Small intestine (tissue), 7 donors: ENCODE data around the gene ZDHHC6. TPM values are rescaled to one million over a fixed set of nuclear protein-coding genes. Genes with fewer than 3 reads are reported as not detected.

ENCODE experiments used
- DNase-seq, 2 donors: peaks; one replicate each; pipeline versions ENCODE4 v3.0.0 to v3.0.0-alpha.2; 2013
- FAIRE-seq: peaks from 2 replicates; lab custom pipeline; 2012; peaks lifted over from hg19 to GRCh38; lab: Jason Lieb, UNC
- H3K27ac ChIP-seq, 3 donors: one replicate each; pipeline ENCODE4 v1.5.1; 2013; ENCODE audit warnings: low read length in 2 of 3, mild to moderate bottlenecking in 2 of 3, control low read depth in 1 of 3, inconsistent platforms in 1 of 3, low read depth in 1 of 3, moderate library complexity in 1 of 3
- H3K27me3 ChIP-seq, 3 donors: one replicate each; pipeline ENCODE4 v1.6.1; 2013; ENCODE audit warnings: low read length in 3 of 3, inconsistent platforms in 1 of 3; ENCODE audit not compliant: control insufficient read depth in 3 of 3, insufficient read depth in 3 of 3
- H3K36me3 ChIP-seq, 3 donors: one replicate each; pipeline ENCODE4 v1.6.1; 2013; ENCODE audit warnings: low read length in 3 of 3, inconsistent platforms in 1 of 3, low read depth in 1 of 3, mild to moderate bottlenecking in 1 of 3, moderate library complexity in 1 of 3; ENCODE audit not compliant: control insufficient read depth in 3 of 3, insufficient read depth in 2 of 3
- H3K4me1 ChIP-seq, 3 donors: one replicate each; pipeline ENCODE4 v1.6.1; 2013; ENCODE audit warnings: low read length in 2 of 3, inconsistent platforms in 1 of 3, low read depth in 1 of 3, mild to moderate bottlenecking in 1 of 3, moderate library complexity in 1 of 3; ENCODE audit not compliant: control insufficient read depth in 3 of 3, insufficient read depth in 2 of 3
- H3K4me3 ChIP-seq, 3 donors: one replicate each; pipeline ENCODE4 v1.5.1; 2013; ENCODE audit warnings: low read length in 3 of 3, control low read depth in 1 of 3, inconsistent platforms in 1 of 3, low read depth in 1 of 3, mild to moderate bottlenecking in 1 of 3, moderate library complexity in 1 of 3
- H3K9me3 ChIP-seq, 2 donors: one replicate each; pipeline ENCODE4 v1.6.1; 2013; ENCODE audit warnings: low read depth in 1 of 2, low read length in 1 of 2; ENCODE audit not compliant: control insufficient read depth in 2 of 2, insufficient read depth in 1 of 2
- WGBS, 3 donors: extraction: QIAGEN DNeasy Blood & Tissue Kit; methylation state at CpG; one replicate each; pipeline ENCODE4 v1.1.7; 2013; 5-methylcytosine and 5-hydroxymethylcytosine counted together
- polyA plus RNA-seq, 4 donors: library from polyadenylated mRNA; stranded (reverse) in 3 of 4; unstranded in 1 of 4; fragments of 200-250 nt in 3 of 4; fragments of 120-200 nt in 1 of 4; gene quantifications; one replicate each; pipeline versions ENCODE4 v1.2.1 to v1.2.3, GENCODE V29; 2013
- donor health status: healthy with polysubstance abuse.
- donor health status: control.
- donor health status: control.
- donor health status: Bipolar disorder and iron deficiency.
- donor health status: healthy.

ZDHHC6 gene
- polyA plus RNA-seq, 4 donors = 39.1 to 79.8 (median 50.7) TPM

DNA sequence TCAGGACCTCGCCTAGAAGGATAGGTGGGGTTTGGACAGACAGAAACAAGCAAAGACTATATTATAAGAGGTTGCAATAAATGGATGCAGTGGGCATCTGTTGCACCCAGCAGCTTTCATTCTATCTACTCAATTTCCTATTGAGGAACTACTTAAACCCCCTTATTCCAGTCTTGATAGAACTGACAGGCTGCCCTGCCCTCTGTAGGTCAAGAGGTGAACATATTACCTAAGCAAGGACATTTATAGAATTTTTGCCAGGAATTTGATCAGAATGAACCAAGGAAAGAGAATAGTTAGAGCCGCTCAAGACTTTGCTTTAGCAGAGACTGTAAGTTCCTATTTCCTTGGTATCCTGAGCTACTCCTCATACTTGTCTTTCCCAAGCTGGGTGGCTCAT lies 9.8 kb upstream of the ZDHHC6 start:
- H3K27ac ChIP-seq = no peak overlapping the region
- H3K27me3 ChIP-seq = no peaks in the 10 kb centered on the region
- peaks cover 0 to 4% (median 2%) of the 10 kb centered on the region in 3 donors for H3K36me3 ChIP-seq
- no peaks in the 10 kb centered on the region for H3K4me1 ChIP-seq
- WGBS, 3 donors = 93 to 98% (median 97%) methylated on average over 2 of the region's 2 CpGs
- no peak for FAIRE-seq
- DNase-seq = no peak
- H3K9me3 ChIP-seq = no peaks in the 10 kb centered on the region
- H3K4me3 ChIP-seq = no peak overlapping the region

DNA sequence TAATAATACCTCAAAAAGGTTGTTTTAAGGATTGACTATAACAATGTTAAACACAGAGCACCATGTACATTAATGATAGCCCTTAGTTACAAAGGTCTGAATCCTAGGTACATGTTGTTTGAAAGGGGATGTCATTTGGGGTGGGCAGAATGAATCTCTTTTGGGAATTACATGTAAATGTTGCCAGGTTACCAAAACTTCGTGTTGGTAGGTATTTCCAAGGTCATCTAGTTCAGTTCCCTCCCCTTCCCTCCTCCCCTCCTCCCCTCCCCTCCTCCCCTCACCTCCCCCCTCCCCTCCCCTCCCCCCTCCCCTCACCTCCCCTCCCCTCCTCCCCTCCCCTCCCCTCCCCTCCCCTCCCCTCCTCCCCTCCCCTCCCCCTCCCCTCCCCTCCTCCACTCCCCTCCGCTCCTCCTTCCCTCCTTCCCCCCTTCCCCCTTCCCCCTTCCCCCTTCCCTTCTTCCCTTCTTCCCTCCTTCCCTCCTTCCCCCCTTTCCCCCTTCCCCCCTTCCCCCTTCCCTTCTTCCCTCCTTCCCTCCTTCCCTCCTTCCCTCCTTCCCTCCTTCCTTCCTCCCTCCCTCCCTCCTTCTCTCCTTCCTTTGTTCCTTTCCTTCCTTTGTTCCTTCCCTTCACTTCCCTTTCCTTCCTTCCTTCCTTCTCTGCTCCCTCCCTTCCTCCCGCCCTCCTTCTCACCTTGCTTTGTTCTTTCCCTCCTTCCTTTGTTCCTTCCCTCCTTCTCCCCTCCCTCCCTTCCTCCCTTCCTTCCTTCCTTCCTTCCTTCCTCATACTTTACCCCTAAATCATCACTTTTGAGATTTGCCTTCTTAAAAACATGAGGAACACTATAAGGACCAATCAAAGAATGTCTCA lies 8.4 kb upstream of the ZDHHC6 start:
- H3K9me3 ChIP-seq = no peaks in the 10 kb centered on the region
- DNase-seq (no peak), FAIRE-seq (no peak)
- whole genome bisulfite sequencing, 3 donors = 58 to 74% (median 60%) methylated on average over 2 of the region's 3 CpGs
- no peaks in the 10 kb centered on the region for H3K4me1 ChIP-seq
- no peaks in the 10 kb centered on the region for H3K36me3 ChIP-seq
- H3K27ac ChIP-seq = no peak overlapping the region
- no peaks in the 10 kb centered on the region for H3K27me3 ChIP-seq
- no peak overlapping the region for H3K4me3 ChIP-seq

GRCh38 chr10:112448888-112449287 lies 2.2 kb upstream of the ZDHHC6 start:
- no peak for DNase-seq
- Histone ChIP-seq H3K4me3 (no peak overlapping the region), H3K27me3 (no peaks in the 10 kb centered on the region), H3K36me3 (peaks cover 0 to 3% (median 0%) of the 10 kb centered on the region in 3 donors), H3K4me1 (peaks cover 2 to 8% (median 2%) of the 10 kb centered on the region in 3 donors), H3K9me3 (no peaks in the 10 kb centered on the region), H3K27ac (no peak overlapping the region)
- no peak for FAIRE-seq
- WGBS, 3 donors = 84 to 91% (median 89%) methylated on average over 4 of the region's 4 CpGs

DNA sequence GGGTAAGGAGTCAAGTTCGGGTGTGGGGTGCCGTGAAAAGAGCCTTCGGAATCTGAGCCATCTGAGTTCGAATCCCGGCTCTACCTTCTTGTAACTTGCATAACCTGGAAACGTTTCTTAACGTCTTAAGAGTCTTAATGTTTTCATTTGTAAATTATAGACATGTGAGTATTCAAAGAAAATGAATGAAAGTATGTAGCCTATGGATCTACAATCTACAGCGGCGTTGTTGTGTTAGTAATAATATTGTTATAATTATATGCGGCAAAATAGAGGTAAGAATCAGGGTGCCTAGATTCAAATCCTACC lies 860 bp upstream of the ZDHHC6 start:
- DNase-seq (no peak), FAIRE-seq (no peak)
- Histone ChIP-seq H3K27ac (peak overlapping the region in 2 of 3 donors; percentile 85 to 87), H3K4me3 (peak overlapping the region; percentile 76 to 94 (median 83)), H3K27me3 (no peaks in the 10 kb centered on the region), H3K4me1 (peaks cover 2 to 8% (median 2%) of the 10 kb centered on the region in 3 donors), H3K9me3 (no peaks in the 10 kb centered on the region), H3K36me3 (peaks cover 0 to 3% (median 0%) of the 10 kb centered on the region in 3 donors)
- WGBS, 3 donors = 1 to 3% (median 1%) methylated on average over 10 of the region's 10 CpGs

DNA sequence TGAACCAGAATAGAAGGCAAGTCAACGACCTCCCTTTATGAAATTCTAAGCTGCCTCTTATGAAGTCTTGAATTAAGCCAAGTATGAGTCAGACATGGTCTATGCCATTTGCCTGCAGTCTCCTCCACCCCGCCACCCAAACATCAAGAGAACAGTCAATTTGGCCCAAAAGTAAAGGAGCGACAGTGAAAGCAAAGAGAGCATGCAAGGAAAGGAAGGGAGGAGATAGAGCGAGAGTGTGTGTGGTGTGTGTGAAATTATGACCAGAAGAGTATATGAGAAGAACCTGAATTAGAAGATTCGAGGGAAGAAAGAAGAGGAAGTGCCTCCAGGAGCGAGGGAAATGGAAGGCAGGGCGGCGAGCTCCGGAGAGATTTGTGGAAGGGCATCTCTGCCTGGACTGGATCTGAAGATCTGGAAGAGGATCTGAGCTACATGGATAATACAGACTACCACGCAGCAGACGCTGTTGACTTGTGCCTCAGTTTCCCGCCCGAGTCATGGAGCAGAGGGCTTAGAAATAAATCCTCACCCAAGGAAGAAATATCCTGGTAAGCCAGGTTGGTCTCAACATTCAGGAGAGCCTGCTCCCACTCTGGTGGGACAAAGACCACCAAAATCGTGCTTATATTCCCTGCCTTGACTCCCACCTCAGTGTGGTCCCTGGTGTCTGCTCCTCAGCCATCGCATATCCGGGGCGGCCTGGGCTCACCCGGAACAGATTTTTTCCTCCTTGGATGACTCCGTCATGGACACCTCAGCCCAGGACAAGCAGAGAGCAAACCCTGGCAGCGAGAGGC lies 459 bp downstream of the ZDHHC6 start:
- peak overlapping the region; percentile 83 to 87 (median 85) for H3K27ac ChIP-seq
- no peaks in the 10 kb centered on the region for H3K9me3 ChIP-seq
- 1 to 4% (median 1%) methylated on average over 20 of the region's 20 CpGs for WGBS, 3 donors
- H3K4me1 ChIP-seq = peaks cover 2 to 8% (median 4%) of the 10 kb centered on the region in 3 donors
- H3K36me3 ChIP-seq = peaks cover 0 to 6% (median 0%) of the 10 kb centered on the region in 3 donors
- H3K27me3 ChIP-seq = no peaks in the 10 kb centered on the region
- no peak for FAIRE-seq
- peak in 1 of 2 donors; percentile 24 for DNase-seq
- H3K4me3 ChIP-seq = peak overlapping the region; percentile 76 to 94 (median 83)

DNA sequence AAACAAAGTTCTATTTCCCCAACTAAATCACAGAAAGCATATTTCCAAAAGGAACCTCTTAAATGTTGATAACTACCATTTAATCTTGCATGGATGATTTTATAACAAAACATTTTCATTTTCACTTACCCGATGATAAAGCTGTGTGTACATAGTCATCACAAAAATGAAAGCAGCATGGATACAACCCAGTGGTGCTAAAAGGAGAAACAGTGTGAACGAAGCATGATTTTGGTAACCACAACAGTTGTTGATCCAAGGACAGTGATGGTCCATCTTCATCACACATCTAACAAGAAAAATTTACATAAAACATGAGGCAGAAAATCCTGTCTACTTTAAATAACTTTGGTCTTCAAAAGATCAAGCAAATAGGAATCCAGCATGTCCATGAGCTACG lies 4.7 kb downstream of the ZDHHC6 start:
- H3K4me1 ChIP-seq = peaks cover 8 to 13% (median 11%) of the 10 kb centered on the region in 3 donors
- 31 to 46% (median 32%) methylated on average over 3 of the region's 3 CpGs for WGBS, 3 donors
- peaks cover 0 to 19% (median 3%) of the 10 kb centered on the region in 3 donors for H3K36me3 ChIP-seq
- no peak overlapping the region for H3K4me3 ChIP-seq
- H3K9me3 ChIP-seq = no peaks in the 10 kb centered on the region
- H3K27me3 ChIP-seq = no peaks in the 10 kb centered on the region
- no peak overlapping the region for H3K27ac ChIP-seq
- FAIRE-seq (no peak), DNase-seq (no peak)

DNA sequence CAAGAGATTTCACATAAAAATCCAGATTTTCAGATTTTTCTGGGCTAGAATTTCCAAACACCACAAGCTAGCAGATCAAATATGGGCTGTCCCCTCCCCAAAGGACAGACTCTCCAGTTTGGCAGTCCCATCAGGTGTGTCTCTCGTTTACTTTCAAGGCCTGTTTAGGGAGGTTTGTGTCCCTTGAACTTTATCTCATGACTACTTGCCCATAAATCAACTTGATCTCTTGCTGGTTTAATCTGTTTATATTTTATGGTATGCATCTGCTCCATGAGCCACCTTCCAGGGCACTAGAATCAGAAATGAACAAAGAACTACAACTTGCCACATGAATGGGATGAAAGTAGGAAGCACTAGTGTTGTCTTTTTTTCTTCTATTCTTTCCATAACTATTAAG lies 5.2 kb downstream of the ZDHHC6 start:
- peaks cover 0 to 19% (median 3%) of the 10 kb centered on the region in 3 donors for H3K36me3 ChIP-seq
- no peak for FAIRE-seq

GRCh38 chr10:112438356-112438755 lies 8.4 kb downstream of the ZDHHC6 start:
- 17 to 62% (median 50%) methylated on average over 4 of the region's 4 CpGs for WGBS, 3 donors
- Histone ChIP-seq H3K9me3 (no peaks in the 10 kb centered on the region), H3K27me3 (no peaks in the 10 kb centered on the region), H3K4me1 (peaks cover 0 to 11% (median 10%) of the 10 kb centered on the region in 3 donors), H3K4me3 (no peak overlapping the region), H3K27ac (peak overlapping the region in 1 of 3 donors; percentile 2), H3K36me3 (peaks cover 3 to 24% (median 4%) of the 10 kb centered on the region in 3 donors)
- DNase-seq = peak; percentile 50 to 82
- FAIRE-seq = peak; percentile 93

More for the DNA sequence above, 5.2 kb downstream of the ZDHHC6 start:
- H3K27ac ChIP-seq = no peak overlapping the region
- H3K27me3 ChIP-seq = no peaks in the 10 kb centered on the region
- 27 to 41% (median 31%) methylated on average over 1 of the region's 1 CpG for WGBS, 3 donors
- H3K4me3 ChIP-seq = no peak overlapping the region
- peak in 1 of 2 donors; percentile 48 for DNase-seq
- H3K4me1 ChIP-seq = peaks cover 8 to 13% (median 11%) of the 10 kb centered on the region in 3 donors
- no peaks in the 10 kb centered on the region for H3K9me3 ChIP-seq
